Ovary (tissue), 3 donors: ENCODE measurements around the gene SUPT4H1.

Experiments used
- CTCF ChIP-seq, 3 donors: fragments of 450-650 bp in 2 of 3; fragments of 200-600 bp in 1 of 3; IDR thresholded peaks; one replicate each; pipeline versions ENCODE4 v1.5.1 to v1.8.0; 2016 to 2022; ENCODE audit warnings: antibody characterized with exemption in 3 of 3, mild to moderate bottlenecking in 1 of 3
- EP300 ChIP-seq: sonication (generic); formaldehyde crosslinking; IDR thresholded peaks from one replicate; pipeline ENCODE4 v1.6.1; 2017; ENCODE audit warnings: antibody characterized with exemption
- POLR2A ChIP-seq: fragments of 450-650 bp; IDR thresholded peaks from one replicate; pipeline ENCODE4 v1.6.1; 2017; ENCODE audit warnings: antibody characterized with exemption, mild to moderate bottlenecking, moderate library complexity
- donor health status: DM: no; HTN: no; CAD: no.

GRCh38 chr17:58365185-58365979 is 13.4 kb upstream of the SUPT4H1 start:
- TF ChIP-seq CTCF (IDR thresholded peaks at IDR 0.05) (no peak), POLR2A (no peak), EP300 (no peak)
